Right lobe of liver (tissue), 4 donors: Measurements from ENCODE around the gene NPR3.

ENCODE experiments used
- CTCF ChIP-seq, 4 donors: fragments of 200-600 bp in 3 of 4; fragments of 450-650 bp in 1 of 4; IDR thresholded peaks; one replicate each; pipeline versions ENCODE4 v1.5.1 to v1.8.0; 2016 to 2022; ENCODE audit warnings: antibody characterized with exemption in 4 of 4, mild to moderate bottlenecking in 2 of 4
- POLR2A ChIP-seq: fragments of 450-650 bp; IDR thresholded peaks from one replicate; pipeline ENCODE4 v1.6.1; 2017; ENCODE audit warnings: antibody characterized with exemption, mild to moderate bottlenecking
- donor health status: DM: no; HTN: no; CAD: no.
- donor health status: DM: no; HTN: no; CAD: no.
- donor health status: DM: no; HTN: yes; CAD: no.

- TF ChIP-seq CTCF (IDR thresholded peaks at IDR 0.05) (no peak), POLR2A (no peak)
Observed at GRCh38 chr5:32791536-32792243, 80.6 kb downstream of the NPR3 start.
